ENCODE data around the gene RAB40AL.
"Not testable (repeated sequence)": the region's sequence is repeated elsewhere in the genome, so short reads cannot be mapped to it uniquely, and the experiment has no call there.

Gene RAB40AL, protein sequence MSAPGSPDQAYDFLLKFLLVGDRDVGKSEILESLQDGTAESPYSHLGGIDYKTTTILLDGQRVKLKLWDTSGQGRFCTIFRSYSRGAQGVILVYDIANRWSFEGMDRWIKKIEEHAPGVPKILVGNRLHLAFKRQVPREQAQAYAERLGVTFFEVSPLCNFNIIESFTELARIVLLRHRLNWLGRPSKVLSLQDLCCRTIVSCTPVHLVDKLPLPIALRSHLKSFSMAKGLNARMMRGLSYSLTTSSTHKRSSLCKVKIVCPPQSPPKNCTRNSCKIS

DNA sequence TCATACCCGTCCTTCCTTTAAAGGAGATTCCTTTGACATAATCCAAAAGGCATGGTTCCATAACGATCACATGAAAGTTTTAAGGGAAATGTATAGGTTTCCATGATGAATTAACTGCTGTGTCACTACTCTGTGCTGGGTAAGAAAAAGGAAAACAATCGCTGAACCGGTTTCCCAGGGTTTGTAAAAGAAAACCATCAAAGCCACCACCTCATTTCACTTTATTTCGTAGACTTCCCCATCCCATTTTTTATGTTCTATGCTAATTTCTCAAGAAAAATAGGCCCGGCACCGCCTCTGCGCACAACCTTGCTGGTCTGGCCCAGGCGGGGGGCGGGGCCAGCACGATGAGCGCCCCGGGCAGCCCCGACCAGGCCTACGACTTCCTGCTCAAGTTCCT, at the start of gene RAB40AL:
Gene RAB40AL (plus strand): TSS at position 301 of the 400 bp plus-strand sequence. CDS start 47 bp downstream, at position 348.
- not testable (repeated sequence) for H3K36me3 ChIP-seq; H3K27ac ChIP-seq; DNase-seq; H3K9me3 ChIP-seq (ENCODE audit: severe bottlenecking); H3K27me3 ChIP-seq (ENCODE audit: insufficient read depth, low read depth, severe bottlenecking); H3K4me3 ChIP-seq (ENCODE audit: low read depth, low read length)

DNA sequence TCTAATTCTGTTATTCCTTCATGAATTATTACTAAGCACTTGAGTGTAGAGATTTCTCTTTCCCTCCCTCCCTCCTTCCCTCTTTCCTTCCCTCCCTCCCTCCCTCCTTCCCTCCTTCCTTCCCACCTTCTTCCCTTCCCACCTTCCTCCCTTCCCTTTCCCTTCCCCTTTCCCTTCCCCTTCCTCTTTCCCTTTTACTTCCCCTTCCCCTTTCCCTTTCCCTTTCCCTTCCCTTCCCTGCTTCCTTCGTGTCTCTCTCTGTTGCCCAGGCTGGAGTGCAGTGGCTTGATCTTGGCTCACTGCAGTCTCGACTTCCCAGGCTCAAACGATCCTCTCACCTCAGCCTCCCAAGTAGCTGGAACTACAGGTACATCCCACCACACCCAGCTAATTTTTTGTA, 49.4 kb upstream of the RAB40AL start:
- Histone ChIP-seq H3K27ac (no peak overlapping the region), H3K9me3 (ENCODE audit: severe bottlenecking) (no peaks in the 10 kb centered on the region), H3K36me3 (no peaks in the 10 kb centered on the region), H3K27me3 (ENCODE audit: insufficient read depth, low read depth, severe bottlenecking) (no peaks in the 10 kb centered on the region), H3K4me3 (ENCODE audit: low read depth, low read length) (no peak overlapping the region)
- DNase-seq = no peak
- TF ChIP-seq CTCF (IDR thresholded peaks at IDR 0.05; ENCODE audit: low read depth, low read length) = no peak

- H3K36me3 ChIP-seq = no peaks in the 10 kb centered on the region
- no peak overlapping the region for H3K27ac ChIP-seq
- no peaks in the 10 kb centered on the region for H3K27me3 ChIP-seq (ENCODE audit: insufficient read depth, low read depth, severe bottlenecking)
- H3K4me3 ChIP-seq (ENCODE audit: low read depth, low read length) = no peak overlapping the region
- DNase-seq = no peak
- TF ChIP-seq CTCF (IDR thresholded peaks at IDR 0.05; ENCODE audit: low read depth, low read length) = no peak
- no peaks in the 10 kb centered on the region for H3K9me3 ChIP-seq (ENCODE audit: severe bottlenecking)
Measured at GRCh38 chrX:102892103-102892502, 45.0 kb upstream of the RAB40AL start.

DNA sequence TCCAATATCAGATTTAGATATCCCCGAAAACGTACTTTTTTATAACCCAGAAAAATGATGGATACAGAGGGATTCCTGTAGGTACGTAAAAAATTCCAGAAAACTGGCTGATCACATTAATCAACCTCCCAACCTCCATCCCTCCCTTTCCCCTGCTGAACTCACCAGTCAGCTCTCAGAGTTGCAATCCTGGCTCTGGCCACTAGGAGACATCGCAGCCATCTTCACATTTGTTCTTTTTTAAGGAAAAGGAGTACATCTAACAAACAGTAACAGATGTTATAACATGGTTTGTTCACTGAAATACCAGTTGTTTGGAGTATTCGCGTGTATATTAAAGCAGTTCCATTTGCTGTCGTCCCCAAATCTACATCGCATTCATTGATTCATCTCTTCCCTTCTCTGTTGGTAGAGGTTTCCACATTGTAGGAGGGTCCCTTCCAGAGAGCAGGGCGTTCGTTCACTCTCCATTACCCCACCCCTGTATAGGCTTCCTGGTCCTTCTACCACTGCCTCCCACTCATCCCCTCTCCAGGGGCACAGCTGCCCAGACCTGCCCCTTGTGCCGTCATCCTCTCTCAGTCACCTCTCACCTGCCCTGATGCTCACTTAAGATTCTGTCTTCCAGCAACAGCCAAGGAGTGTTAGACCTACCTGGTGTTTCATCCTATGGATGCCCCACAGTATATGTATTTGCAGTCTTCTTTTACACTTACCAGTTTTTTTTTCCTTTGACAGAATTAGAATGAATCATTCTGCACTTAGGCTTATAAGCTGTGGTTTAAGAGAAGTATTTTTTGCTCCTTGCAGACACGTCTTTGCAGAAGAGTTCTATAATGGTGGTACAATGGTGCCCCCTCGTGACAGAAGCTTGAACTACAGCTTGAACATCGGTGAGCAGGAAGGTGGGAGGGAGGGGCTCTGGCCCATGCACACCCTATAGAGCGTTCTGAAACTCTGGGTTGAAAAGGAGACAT, 36.8 kb upstream of the RAB40AL start:
- peak; percentile 73 for DNase-seq
- peak; percentile 62 for TF ChIP-seq CTCF (IDR thresholded peaks at IDR 0.05; ENCODE audit: low read depth, low read length)
- no peak overlapping the region for H3K27ac ChIP-seq
- no peaks in the 10 kb centered on the region for H3K9me3 ChIP-seq (ENCODE audit: severe bottlenecking)
- H3K4me3 ChIP-seq (ENCODE audit: low read depth, low read length) = no peak overlapping the region
- no peaks in the 10 kb centered on the region for H3K36me3 ChIP-seq
- H3K27me3 ChIP-seq (ENCODE audit: insufficient read depth, low read depth, severe bottlenecking) = no peaks in the 10 kb centered on the region

- no peak for TF ChIP-seq CTCF (IDR thresholded peaks at IDR 0.05; ENCODE audit: low read depth, low read length)
- H3K4me3 ChIP-seq (ENCODE audit: low read depth, low read length) = no peak overlapping the region
- no peak for DNase-seq
- no peaks in the 10 kb centered on the region for H3K9me3 ChIP-seq (ENCODE audit: severe bottlenecking)
- H3K27me3 ChIP-seq (ENCODE audit: insufficient read depth, low read depth, severe bottlenecking) = no peaks in the 10 kb centered on the region
- no peaks in the 10 kb centered on the region; the same call in 1 of the 2 replicates for H3K36me3 ChIP-seq
- no peak overlapping the region for H3K27ac ChIP-seq
Measured at GRCh38 chrX:102902355-102902754, 34.7 kb upstream of the RAB40AL start.

Data from WERI-Rb-1 (cell line).